ENCODE results near the gene METTL23.
"Not testable (repeated sequence)": the region's sequence is repeated elsewhere in the genome, so short reads cannot be mapped to it uniquely, and the experiment has no call there.

The METTL23 gene

DNA sequence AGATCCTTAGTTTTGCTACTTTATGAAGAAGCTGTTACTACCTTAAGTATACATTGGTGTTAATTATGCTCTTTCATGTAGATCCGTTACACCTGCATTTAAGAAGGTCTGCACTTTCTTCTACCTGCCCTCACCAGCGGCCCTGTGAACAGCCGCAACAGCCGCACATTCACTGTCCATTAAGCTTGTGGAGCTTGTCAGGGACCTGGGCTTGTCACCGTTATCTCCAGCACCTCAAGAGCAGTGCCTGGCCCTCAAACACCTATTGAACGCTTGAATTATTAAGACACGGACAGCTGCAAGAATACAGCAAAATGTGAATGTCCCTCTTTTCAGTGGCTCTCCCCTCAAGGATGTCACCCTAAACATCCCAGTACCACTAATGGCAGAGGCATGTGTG lies 12.9 kb upstream of the METTL23 start:
- no peak for DNase-seq (ENCODE audit: low read depth in 2 of 2)

DNA sequence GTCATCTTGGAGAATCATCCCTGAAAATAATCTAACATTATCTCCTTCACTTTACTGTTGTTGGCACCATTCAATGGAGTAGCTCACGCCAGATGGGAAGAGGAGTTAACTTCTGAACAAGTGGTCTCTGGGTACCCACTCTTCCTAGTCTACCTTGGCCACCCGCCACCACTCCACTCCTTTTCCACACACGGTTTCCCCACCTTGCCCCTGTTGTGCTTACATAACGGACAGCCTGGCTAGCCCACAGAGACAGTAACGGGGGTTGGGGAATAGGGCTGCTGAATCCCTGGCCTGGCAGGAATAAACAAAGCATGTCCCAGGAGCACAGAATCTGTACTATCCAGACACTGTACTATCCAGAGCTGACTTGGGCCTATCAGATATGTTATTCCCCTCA lies 12.3 kb upstream of the METTL23 start:
- no peak for DNase-seq (ENCODE audit: low read depth in 2 of 2)

DNA sequence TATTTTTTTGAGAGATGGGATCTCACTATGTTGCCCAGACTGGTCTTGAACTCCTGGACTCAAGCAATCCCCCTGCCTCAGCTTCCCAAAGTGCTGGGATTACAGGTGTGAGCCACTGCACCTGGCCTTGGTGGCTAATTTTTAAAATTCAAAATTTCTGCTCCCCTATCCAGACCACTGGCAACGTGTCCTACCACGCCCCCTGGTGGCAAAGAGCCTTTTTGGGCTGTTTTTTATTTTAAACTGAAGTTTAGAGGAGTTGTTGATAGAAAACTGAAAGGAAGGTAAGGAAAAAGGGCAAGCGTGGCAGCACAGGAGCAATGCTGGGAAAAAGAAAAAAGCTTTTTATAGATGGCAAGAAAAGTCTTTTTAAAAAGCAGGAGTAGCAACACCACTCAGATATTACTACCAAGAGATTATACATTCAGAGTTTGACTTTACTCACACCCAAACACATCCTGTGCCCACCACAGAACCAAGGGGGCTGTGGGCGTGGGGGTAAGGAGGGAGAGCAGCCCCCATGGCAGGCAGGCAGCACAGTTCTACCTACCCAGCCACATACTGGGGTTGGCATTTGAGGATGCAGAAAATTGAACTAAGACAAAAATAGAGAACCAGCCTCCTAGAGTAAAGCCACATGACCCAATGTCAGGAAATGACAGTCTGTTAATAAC lies 11.7 kb upstream of the METTL23 start:
- no peak for DNase-seq (ENCODE audit: low read depth in 2 of 2)

DNA sequence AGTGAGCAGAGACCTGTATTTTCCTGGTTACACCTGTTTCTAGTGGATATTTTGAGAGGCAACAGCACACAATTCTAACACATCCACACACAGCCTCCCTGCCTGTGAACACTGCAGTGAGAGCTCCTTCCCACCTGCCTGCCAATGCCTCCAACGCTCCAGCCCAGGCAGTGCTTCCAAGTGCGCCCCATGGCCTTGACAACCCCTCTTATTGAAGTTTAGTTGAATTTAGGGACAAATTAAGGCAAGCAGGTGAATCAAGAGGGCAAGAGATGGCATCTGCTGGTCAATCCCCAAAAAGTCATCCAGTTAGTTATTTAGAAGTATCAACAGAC lies 11.2 kb upstream of the METTL23 start:
- no peak for DNase-seq (ENCODE audit: low read depth in 2 of 2)

DNA sequence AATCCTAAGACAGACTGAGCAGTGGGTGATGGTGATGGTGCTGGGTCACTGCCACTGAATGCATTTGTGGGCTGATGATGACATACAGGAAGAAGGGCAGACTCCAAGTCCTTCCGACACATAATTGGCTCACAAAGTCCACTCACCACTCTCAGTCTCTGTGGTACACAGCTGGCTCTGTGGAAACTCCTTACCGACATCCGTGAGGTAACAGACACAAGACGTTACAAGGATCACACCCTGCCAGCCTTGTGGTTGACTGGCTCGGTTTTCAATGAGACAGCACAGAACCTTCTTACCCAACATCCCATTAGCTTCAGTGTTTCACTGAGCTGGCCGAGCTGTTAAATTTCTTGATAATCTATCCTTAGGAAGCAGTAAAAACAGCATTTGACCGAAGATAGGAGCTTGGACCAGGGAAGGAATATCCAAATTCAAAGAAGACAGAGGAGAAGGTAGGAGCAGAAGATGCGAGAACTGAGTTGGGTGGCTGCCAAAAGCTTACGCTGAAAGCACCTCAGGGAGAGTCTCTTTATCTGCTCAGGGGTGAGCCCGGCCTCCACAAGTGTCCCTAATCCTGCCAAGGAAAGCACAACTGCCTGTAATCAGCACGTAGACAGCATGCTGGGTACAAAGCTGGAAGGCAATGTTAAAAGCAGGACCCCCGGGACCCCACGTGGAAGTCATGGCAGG lies 10.3 kb upstream of the METTL23 start:
- DNase-seq (ENCODE audit: low read depth in 2 of 2), result peak; percentile 89 to 91

DNA sequence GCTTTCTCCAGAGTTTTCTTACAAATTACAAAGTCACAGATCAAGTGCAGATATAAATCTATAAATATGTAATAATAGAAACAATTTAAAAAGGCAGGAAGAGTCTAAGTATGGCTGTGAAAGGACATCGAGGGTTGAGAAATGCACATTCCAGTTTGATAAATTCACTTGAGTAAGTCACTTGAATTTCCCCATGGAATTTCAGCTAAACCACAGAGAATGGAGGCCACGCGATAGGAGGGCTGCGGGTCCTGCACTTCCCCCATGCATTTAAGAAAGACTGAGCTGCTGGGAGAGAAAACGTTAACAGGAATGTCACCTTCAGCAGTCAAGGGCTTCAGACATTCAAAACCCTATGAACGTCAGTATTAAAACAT lies 9.8 kb upstream of the METTL23 start:
- peak; percentile 85 for DNase-seq (ENCODE audit: low read depth in 2 of 2)

DNA sequence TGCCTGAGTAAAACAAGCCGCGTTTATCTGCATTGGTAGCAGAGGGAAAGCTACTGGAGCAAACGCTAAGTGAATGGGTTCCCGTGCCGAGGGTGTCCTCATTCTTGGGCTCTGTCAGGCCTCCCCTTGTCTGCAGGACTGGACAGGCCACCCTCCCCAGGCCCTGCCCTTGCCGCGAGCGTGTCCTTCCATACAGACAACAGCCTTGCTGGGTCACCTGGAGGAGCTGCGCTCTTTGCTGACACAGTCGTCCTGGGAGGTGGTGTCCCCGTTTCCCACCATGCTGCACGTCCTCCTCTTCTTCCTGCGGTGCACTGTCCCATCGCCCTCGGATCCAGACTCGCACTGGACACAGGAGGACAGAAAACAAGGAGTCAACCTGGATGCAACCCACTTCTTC lies 8.1 kb upstream of the METTL23 start:
- DNase-seq (ENCODE audit: low read depth in 2 of 2), result no peak

DNA sequence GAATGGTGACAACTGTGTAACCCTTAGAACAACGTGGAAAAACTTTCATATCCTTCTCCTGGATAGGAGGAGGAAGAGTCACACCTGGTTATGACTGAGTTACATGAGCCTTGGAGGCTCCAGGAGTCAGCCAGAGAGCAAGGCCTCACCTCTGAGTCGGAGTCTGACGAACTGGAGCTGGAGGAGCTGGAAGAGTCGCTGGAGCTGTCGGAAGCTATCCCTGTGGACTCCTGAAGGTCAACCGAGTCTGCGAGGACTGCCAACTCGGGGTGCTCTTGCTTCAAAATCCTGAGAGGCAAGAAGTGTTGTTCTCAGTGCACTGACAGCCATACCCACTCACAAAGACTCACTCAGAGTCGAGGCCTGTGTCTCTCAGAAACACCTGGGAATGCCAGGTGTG lies 6.4 kb upstream of the METTL23 start:
- DNase-seq (ENCODE audit: low read depth in 2 of 2), result no peak

DNA sequence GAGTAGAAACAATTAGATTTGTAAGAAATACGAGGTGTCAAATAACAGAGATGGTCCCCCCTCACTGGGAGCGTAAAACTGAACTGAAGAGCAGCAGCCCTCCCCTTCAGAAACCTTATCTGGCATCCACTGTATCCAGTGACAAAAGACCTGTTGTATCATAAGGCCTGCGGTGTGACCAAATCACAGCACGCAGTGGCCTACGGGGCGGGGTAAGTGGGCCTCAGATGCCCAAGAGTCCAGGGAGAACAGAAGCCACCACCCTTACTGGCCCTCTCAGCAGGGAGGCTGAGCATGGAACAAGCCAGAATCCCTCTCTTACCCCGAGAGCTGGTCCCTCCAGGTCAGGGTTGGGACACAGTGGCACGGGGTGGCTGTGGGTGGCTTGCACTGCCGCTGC lies 5.7 kb upstream of the METTL23 start:
- no peak for DNase-seq (ENCODE audit: low read depth in 2 of 2)

DNA sequence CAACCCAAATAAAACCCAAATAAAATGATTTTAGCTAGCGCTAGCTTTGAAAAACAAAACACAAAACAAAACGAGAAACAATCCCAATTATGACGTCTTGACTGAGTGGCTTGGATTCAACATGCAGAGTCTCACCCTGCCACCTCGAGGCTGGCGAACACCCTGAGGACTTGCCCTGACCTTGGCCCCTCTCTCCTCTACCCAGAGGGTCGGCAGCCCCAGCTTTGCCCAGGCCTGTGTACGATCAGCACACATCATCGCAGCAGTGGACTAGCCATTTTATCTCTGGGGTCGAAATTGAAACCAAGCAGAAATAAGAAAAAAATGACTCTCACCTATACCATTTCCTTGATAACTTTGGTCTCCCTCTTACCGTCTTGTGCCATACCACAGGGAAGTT lies 5.2 kb upstream of the METTL23 start:
- DNase-seq (ENCODE audit: low read depth in 2 of 2), result no peak

DNA sequence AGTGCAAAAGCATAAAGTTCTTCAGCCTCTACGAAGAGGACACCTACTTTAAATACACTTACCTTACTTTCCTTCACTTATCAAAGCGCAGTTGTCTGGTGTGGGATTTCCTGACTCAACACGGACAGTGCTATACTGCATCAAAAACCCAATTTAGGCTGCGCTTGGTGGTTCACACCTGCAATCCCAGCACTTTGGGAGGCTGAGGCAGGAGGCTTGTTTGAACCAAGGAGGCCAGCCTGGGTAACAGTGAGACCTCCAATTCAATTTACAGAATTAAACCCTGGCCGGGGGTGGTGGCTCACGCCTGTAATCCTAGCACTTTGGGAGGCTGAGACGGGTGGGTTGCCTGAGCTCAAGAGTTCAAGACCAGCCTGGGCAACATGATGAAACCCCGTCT lies 4.4 kb upstream of the METTL23 start:
- no peak for DNase-seq (ENCODE audit: low read depth in 2 of 2)

DNA sequence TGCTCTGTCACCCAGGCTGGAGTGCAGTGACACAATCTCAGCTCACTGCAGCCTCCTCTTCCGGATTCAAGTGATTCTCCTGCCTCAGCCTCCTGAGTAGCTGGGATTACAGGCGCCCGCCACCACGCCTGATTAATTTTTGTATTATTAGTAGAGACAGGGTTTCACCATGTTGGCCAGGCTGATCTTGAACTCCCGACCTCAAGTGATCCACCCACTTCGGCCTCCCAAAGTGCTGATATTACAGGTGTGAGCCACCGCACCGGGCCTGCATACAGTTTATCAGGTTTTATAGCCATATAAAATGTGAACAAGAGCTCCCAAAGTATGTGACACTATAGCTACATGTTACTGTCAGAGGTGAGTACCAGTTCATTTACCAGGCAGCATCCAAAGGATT lies 3.7 kb upstream of the METTL23 start:
- not testable (repeated sequence) for DNase-seq (ENCODE audit: low read depth in 2 of 2)

DNA sequence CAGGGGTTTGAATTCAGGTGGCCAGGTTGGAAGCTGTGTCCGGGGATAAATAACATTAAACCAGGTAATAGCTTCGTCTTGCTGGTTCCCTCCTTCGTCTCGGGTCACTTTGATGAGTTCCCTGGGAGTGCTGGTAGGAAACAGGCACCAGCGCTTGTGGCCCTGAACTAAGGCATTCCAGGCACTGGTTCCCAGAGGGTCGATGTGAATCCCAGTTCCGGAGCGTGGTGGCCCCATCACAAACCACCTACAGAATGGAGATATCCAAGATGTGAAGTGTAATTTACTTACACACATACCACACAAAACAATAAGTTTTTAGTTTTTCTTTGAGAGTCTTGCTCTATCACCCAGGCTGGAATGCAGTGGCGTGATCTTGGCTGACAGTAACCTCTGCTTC lies 2.8 kb upstream of the METTL23 start:
- DNase-seq (ENCODE audit: low read depth in 2 of 2), result no peak

DNA sequence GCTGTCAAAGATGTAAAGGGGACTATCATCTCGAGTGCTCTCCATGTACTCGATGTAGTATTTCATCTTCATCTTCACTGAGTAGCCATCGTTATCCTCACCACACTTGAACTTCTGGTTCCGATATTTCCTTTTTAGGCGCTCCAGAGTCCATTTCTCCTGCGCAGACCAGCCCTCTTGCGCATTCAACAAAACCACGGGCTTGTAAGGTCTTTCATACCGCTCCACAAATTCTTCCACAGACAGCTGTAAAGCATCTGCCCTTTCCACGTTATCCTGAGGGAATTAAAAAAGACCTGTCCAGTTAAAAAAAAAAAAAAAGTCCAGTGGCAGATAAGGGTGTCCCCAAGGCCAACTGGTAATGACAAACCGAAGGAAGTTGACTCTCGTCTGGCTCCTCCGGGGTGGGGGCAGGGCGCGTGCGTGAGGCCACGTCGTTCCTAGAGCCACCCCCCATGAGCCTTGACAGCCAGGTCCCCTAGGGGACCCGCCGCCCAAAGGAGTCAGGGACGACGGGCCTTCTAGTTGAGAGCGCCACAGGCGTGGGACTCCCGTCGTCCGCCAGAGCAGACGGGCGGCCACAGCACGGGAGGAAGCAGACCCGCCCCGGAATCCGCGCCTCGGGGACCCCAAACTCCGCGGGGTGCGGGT lies 934 bp upstream of the METTL23 start:
- DNase-seq (ENCODE audit: low read depth in 2 of 2), result no peak

DNA sequence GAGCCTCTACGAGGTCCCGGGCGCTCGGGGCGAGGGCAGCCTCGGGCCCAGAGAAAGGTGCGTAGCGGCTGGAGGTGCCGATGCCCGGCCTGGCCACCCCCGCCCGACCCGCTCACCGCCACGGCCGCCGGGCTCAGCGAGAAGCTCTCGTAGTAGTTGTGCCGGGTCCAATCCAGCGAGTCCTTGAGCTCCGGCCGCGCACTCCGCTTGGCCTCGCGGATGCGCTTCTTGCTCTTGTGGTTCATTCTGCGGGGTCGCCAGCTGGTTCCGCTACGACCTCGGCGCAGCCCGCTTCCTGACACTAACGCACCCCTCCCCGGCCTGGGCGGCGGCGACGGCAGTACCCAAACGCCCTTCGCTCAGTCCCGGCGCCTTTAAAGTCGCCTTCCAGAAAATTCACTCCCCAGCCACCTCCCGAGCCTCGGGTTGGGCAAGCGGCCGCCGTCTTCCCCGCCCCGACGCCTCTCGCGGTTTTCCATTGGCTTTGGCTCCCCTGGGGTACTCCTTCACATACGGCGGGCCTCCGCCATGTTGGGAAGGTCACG lies 336 bp upstream of the METTL23 start, which contains the start of gene JMJD6:
Gene JMJD6, minus strand, starts transcription at position 376 of the 545 bp plus-strand sequence. Its CDS starts 131 bp downstream, at position 245.
- peak; percentile 89 to 90 for DNase-seq (ENCODE audit: low read depth in 2 of 2)

DNA sequence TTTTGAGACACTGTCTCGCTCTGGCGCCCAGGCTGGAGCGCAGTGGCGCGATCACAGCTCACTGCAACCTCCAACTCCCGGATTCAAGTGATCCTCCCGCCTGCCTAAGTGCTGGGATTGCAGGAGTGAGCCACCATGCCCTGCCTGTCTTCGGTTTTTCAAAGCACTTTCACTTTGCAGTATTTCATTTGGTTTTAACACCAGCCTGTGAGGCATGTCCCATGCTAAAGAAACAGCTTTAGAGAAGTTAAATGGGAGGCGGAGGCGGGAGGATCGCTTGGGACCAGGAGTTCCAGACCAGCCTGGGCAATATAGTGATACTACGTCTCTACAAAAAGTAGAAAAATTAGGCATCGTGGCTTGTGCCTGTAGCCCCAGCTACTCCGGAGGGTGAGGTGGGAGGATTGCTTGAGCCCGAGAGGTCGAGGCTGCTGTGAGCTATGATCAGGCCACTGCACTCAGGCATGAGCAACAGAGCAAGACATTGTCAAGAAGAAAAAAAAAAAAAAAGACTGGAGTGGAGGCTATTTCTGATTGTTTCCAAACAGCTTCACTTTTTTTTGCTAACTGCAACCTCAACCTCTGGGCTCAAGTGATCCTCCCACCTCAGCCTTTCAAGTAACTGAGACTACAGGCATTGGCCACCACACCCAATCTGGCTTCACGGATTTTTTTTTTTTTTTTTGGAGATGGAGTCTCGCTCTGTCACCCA lies 1.3 kb downstream of the METTL23 start:
- no peak for DNase-seq (ENCODE audit: low read depth in 2 of 2)

DNA sequence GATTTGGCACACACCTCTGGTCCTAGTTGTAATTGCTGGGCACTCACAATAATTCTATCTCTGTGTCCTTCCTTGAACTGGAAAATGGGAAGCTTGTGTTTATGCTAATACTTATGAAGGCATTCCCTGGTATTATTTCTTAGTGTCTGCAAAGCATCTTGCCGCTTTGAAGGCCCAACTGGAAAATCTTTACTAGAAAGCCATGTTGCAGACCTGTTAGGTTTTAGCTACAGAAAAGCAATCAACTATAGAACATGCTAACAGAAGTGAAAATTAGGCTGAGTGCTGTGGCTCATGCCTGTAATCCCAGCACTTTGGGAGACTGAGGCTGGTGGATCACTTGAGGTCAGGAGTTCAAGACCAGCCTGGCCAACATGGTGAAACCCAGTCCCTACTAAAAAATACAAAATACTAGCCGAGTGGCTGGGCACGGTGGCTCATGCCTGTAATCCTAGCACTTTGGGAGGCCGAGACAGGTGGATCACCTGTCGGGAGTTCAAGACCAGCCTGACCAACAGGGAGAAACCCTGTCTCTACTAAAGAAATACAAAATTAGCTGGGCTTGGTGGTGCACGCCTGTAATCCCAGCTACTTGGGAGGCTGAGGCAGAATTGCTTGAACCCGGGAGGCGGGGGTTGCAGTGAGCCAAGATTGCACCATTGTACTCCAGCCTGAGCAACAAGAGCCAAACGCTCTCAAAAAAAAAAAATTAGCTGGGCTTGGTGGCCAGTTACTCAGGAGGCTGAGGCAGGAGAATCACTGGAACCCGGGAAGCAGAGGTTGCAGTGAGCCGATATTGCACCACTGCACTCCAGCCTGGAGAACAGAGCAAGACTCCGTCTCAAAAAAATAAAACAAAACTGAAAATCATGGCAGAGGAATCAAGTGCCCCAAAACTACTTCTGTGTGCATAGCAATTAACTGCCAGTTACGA lies 5.4 kb downstream of the METTL23 start:
- not testable (repeated sequence) for DNase-seq (ENCODE audit: low read depth in 2 of 2)

DNA sequence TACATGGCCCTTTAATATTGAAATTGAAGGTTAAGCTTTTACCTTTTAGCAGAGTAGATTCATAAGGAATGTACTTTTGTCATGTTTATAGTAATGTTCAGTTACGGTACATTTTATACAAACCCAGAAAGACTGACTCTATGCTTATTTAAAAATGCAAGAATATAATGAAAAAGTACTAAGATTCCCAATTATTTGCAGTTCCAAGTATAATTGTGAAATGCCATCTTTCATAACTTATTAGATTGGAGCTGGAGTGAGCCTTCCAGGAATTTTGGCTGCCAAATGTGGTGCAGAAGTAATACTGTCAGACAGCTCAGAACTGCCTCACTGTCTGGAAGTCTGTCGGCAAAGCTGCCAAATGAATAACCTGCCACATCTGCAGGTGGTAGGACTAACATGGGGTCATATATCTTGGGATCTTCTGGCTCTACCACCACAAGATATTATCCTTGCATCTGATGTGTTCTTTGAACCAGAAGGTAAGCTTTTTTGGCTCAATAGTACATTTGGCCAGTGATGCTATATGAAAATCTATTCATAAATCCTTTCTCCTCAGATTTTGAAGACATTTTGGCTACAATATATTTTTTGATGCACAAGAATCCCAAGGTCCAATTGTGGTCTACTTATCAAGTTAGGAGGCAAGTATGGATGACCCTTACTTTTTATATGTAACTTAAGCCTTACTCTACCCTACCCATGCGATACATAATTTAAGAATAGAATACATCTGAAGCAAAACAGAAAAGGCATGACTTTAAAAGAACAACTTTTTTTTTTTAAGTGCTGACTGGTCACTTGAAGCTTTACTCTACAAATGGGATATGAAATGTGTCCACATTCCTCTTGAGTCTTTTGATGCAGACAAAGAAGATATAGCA lies 6.3 kb downstream of the METTL23 start:
- no peak for DNase-seq (ENCODE audit: low read depth in 2 of 2)

DNA sequence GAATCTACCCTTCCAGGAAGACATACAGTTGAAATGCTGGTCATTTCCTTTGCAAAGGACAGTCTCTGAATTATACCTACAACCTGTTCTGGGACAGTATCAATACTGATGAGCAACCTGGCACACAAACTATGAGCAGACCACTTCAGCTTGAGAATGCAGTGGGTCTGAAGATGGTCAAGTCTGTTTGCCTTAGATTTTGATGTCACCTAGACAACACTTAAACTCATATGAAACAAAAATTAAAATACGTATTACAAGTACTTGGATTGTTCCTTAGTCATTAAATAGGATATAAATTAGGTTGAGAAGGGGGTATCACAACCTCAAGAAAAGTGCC lies 6.9 kb downstream of the METTL23 start:
- no peak for DNase-seq (ENCODE audit: low read depth in 2 of 2)

DNA sequence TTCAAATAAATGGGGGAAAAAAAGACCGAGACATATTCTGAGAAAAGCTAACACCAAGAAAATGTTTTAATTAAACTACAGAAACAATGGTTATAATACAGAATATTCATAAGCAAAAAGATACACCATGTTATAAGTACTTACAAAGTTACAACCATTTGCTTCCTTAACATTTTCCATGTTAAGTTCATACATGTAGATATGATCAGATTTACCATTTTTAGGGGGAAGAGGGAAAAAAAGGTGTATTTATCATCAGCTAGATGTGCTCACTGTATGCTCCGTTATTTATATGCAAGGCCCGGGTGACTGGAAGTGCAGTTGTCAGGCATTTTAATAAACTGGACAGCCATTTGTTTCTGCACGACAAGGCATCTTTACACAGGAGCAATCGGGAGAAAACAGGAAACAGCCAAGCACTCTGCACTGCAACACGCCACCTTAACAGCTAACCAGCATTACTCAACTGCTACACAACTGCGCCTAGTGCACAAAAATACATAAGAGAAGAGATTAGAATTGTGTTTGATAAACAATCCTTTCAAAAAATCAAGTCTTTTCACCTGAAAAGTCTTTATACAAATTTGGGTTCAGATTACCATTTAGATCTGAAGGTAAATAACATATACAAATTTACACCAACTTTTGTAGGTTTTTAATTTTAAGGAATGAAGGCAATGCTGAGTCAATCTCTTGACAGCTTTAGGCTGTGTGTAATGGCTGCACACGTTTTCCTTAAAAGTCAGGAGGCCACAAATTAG lies 7.6 kb downstream of the METTL23 start:
- no peak for DNase-seq (ENCODE audit: low read depth in 2 of 2)

Measured in fibroblast of skin of left quadriceps (primary cell).